Measurements from ENCODE around the gene ZC3H4. TPM values are rescaled to one million over a fixed set of nuclear protein-coding genes. Genes with fewer than 3 reads are reported as not detected.

Gene ZC3H4
- total and polyA plus RNA-seq, 2 experiments from 2014 or later, result 26.7 to 36.9 TPM

DNA sequence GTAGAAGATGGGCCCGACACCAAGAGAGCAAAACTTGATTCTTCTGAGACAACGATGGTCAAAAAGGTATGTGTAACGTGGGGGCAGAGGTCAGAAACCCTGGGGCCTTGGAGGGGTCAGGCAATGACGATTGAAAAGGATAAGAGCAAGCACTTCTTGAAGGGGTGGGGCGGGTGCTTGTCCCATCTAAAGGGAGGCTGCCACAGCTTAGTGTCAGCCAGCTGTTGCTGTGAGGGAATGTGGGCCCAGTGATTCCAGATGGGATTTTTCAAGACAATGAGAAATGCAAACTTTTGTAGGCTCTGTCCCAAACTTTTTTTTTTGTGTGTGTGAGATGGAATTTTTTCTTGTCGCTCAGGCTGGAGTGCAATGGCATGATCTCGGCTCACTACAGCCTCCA, 41.6 kb upstream of the ZC3H4 start:
- Histone ChIP-seq H3K4me2 (no peak overlapping the region), H3K27me3 (ENCODE audit: insufficient read depth) (no peaks in the 10 kb centered on the region), H4K20me1 (replicated peaks; ENCODE audit: insufficient read depth) (peaks cover 47% of the 10 kb centered on the region), H3K4me3 (no peak overlapping the region), H3K9me2 (ENCODE audit: insufficient read depth) (no peaks in the 10 kb centered on the region), H3K79me2 (replicated peaks; ENCODE audit: insufficient read depth) (peaks cover 72% of the 10 kb centered on the region), H2AFZ (no peak overlapping the region), H3K36me3 (ENCODE audit: insufficient read depth) (peaks cover 72% of the 10 kb centered on the region), H3F3A (replicated peaks; ENCODE audit: low read depth) (peaks cover 49% of the 10 kb centered on the region), H3K4me1 (ENCODE audit: insufficient read depth) (peaks cover 35% of the 10 kb centered on the region), H3K27ac (ENCODE audit: low read depth) (peak overlapping the region; percentile 98)
- H3K36me3 Mint-ChIP-seq (ENCODE audit: low read depth), result peaks cover 95% of the 10 kb centered on the region
- H3K4me1 Mint-ChIP-seq, result peaks cover 42% of the 10 kb centered on the region
- H3K27ac Mint-ChIP-seq, result peak overlapping the region; percentile 1; the same call in 1 of the 2 replicates
- H3K9me3 Mint-ChIP-seq, result no peaks in the 10 kb centered on the region; the same call in 2 of the 3 replicates
- peaks cover 9% of the 10 kb centered on the region for H3K27me3 Mint-ChIP-seq (ENCODE audit: insufficient read depth, low read depth, poor library complexity)
- TF ChIP-seq NANOG (IDR thresholded peaks at IDR 0.05; ENCODE audit: borderline replicate concordance) (no peak), POLR2AphosphoS5 (IDR thresholded peaks at IDR 0.05; ENCODE audit: low read depth) (no peak), STAT1 (IDR thresholded peaks at IDR 0.05; ENCODE audit: unreplicated experiment) (no peak), EZH2phosphoT487 (IDR thresholded peaks at IDR 0.05; ENCODE audit: unreplicated experiment) (no peak), ZNF114 (CRISPR knock-in tag; IDR thresholded peaks at IDR 0.05) (no peak)
- TF ChIP-seq, protein P1, sequence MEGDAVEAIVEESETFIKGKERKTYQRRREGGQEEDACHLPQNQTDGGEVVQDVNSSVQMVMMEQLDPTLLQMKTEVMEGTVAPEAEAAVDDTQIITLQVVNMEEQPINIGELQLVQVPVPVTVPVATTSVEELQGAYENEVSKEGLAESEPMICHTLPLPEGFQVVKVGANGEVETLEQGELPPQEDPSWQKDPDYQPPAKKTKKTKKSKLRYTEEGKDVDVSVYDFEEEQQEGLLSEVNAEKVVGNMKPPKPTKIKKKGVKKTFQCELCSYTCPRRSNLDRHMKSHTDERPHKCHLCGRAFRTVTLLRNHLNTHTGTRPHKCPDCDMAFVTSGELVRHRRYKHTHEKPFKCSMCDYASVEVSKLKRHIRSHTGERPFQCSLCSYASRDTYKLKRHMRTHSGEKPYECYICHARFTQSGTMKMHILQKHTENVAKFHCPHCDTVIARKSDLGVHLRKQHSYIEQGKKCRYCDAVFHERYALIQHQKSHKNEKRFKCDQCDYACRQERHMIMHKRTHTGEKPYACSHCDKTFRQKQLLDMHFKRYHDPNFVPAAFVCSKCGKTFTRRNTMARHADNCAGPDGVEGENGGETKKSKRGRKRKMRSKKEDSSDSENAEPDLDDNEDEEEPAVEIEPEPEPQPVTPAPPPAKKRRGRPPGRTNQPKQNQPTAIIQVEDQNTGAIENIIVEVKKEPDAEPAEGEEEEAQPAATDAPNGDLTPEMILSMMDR (conservative IDR thresholded peaks at IDR 0.05; ENCODE audit: low read depth in 2 of 2), result no peak
- TF ChIP-seq, protein P2, sequence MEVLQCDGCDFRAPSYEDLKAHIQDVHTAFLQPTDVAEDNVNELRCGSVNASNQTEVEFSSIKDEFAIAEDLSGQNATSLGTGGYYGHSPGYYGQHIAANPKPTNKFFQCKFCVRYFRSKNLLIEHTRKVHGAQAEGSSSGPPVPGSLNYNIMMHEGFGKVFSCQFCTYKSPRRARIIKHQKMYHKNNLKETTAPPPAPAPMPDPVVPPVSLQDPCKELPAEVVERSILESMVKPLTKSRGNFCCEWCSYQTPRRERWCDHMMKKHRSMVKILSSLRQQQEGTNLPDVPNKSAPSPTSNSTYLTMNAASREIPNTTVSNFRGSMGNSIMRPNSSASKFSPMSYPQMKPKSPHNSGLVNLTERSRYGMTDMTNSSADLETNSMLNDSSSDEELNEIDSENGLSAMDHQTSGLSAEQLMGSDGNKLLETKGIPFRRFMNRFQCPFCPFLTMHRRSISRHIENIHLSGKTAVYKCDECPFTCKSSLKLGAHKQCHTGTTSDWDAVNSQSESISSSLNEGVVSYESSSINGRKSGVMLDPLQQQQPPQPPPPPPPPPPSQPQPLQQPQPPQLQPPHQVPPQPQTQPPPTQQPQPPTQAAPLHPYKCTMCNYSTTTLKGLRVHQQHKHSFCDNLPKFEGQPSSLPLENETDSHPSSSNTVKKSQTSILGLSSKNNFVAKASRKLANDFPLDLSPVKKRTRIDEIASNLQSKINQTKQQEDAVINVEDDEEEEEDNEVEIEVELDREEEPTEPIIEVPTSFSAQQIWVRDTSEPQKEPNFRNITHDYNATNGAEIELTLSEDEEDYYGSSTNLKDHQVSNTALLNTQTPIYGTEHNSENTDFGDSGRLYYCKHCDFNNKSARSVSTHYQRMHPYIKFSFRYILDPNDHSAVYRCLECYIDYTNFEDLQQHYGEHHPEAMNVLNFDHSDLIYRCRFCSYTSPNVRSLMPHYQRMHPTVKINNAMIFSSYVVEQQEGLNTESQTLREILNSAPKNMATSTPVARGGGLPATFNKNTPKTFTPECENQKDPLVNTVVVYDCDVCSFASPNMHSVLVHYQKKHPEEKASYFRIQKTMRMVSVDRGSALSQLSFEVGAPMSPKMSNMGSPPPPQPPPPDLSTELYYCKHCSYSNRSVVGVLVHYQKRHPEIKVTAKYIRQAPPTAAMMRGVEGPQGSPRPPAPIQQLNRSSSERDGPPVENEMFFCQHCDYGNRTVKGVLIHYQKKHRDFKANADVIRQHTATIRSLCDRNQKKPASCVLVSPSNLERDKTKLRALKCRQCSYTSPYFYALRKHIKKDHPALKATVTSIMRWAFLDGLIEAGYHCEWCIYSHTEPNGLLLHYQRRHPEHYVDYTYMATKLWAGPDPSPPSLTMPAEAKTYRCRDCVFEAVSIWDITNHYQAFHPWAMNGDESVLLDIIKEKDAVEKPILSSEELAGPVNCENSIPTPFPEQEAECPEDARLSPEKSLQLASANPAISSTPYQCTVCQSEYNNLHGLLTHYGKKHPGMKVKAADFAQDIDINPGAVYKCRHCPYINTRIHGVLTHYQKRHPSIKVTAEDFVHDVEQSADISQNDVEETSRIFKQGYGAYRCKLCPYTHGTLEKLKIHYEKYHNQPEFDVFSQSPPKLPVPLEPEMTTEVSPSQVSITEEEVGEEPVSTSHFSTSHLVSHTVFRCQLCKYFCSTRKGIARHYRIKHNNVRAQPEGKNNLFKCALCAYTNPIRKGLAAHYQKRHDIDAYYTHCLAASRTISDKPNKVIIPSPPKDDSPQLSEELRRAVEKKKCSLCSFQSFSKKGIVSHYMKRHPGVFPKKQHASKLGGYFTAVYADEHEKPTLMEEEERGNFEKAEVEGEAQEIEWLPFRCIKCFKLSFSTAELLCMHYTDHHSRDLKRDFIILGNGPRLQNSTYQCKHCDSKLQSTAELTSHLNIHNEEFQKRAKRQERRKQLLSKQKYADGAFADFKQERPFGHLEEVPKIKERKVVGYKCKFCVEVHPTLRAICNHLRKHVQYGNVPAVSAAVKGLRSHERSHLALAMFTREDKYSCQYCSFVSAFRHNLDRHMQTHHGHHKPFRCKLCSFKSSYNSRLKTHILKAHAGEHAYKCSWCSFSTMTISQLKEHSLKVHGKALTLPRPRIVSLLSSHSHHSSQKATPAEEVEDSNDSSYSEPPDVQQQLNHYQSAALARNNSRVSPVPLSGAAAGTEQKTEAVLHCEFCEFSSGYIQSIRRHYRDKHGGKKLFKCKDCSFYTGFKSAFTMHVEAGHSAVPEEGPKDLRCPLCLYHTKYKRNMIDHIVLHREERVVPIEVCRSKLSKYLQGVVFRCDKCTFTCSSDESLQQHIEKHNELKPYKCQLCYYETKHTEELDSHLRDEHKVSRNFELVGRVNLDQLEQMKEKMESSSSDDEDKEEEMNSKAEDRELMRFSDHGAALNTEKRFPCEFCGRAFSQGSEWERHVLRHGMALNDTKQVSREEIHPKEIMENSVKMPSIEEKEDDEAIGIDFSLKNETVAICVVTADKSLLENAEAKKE (CRISPR knock-in tag; IDR thresholded peaks at IDR 0.05), result no peak
- no peak for ATAC-seq
- no peak for DNase-seq (ENCODE audit: low spot score)
- H3K4me3 Mint-ChIP-seq, result peak overlapping the region; percentile 1; the same call in 1 of the 3 replicates
